EL (cell line): ENCODE measurements around the gene TMEM132D.
"Not testable (repeated sequence)": the region's sequence is repeated elsewhere in the genome, so short reads cannot be mapped to it uniquely, and the experiment has no call there.

Experiments used
- DNase-seq: peaks from one replicate; pipeline ENCODE4 v3.0.0-alpha.2; 2016

The TMEM132D gene

GRCh38 chr12:129213551-129213950, 690.3 kb downstream of the TMEM132D start:
- DNase-seq = no peak

- DNase-seq = no peak
These were observed 691.8 kb downstream of the TMEM132D start for GRCh38 chr12:129211862-129212630.

- DNase-seq = no peak
These were observed 695.3 kb downstream of the TMEM132D start for GRCh38 chr12:129208566-129208965.

GRCh38 chr12:129207084-129207483, 696.7 kb downstream of the TMEM132D start:
- no peak for DNase-seq

GRCh38 chr12:129203456-129203855, 700.4 kb downstream of the TMEM132D start:
- no peak for DNase-seq

- DNase-seq = no peak
These were observed 701.6 kb downstream of the TMEM132D start for GRCh38 chr12:129202109-129202814.

- DNase-seq = no peak
These were observed 702.8 kb downstream of the TMEM132D start for GRCh38 chr12:129201029-129201428.

- DNase-seq = no peak
These were observed 703.2 kb downstream of the TMEM132D start for GRCh38 chr12:129200576-129200975.

GRCh38 chr12:129196927-129197326, 706.9 kb downstream of the TMEM132D start:
- no peak for DNase-seq

- DNase-seq = no peak
These were observed 708.7 kb downstream of the TMEM132D start for GRCh38 chr12:129195081-129195480.

- DNase-seq = no peak
These were observed 710.5 kb downstream of the TMEM132D start for GRCh38 chr12:129193263-129193871.

- DNase-seq = no peak
These were observed 713.0 kb downstream of the TMEM132D start for GRCh38 chr12:129190827-129191226.

- DNase-seq = not testable (repeated sequence)
These were observed 713.9 kb downstream of the TMEM132D start for GRCh38 chr12:129189879-129190278.

GRCh38 chr12:129186952-129187351, 716.9 kb downstream of the TMEM132D start:
- DNase-seq = no peak

- DNase-seq = no peak
These were observed 718.0 kb downstream of the TMEM132D start for GRCh38 chr12:129185855-129186254.

- DNase-seq = no peak
These were observed 719.5 kb downstream of the TMEM132D start for GRCh38 chr12:129184127-129184928.

GRCh38 chr12:129179941-129180553, 723.8 kb downstream of the TMEM132D start:
- no peak for DNase-seq

GRCh38 chr12:129169928-129170327, 733.9 kb downstream of the TMEM132D start:
- no peak for DNase-seq

- DNase-seq = no peak
These were observed 740.0 kb downstream of the TMEM132D start for GRCh38 chr12:129163861-129164260.

- no peak for DNase-seq
These were observed 740.4 kb downstream of the TMEM132D start for GRCh38 chr12:129163461-129163860.

GRCh38 chr12:129162805-129163204, 741.0 kb downstream of the TMEM132D start:
- no peak for DNase-seq

- no peak for DNase-seq
These were observed 742.3 kb downstream of the TMEM132D start for GRCh38 chr12:129161511-129161910.

GRCh38 chr12:129160282-129160681, 743.5 kb downstream of the TMEM132D start:
- no peak for DNase-seq
